SH-SY5Y (cell line): ENCODE measurements around the gene CFAP65.

Experiments
- GATA2 ChIP-seq: IDR thresholded peaks from 2 replicates; pipeline ENCODE4 v1.6.1; 2011; ENCODE audit warnings: mild to moderate bottlenecking, low read depth, low read length
- GATA3 ChIP-seq: IDR thresholded peaks from 2 replicates; pipeline ENCODE4 v1.6.1; 2011; ENCODE audit warnings: low read depth, mild to moderate bottlenecking, low read length, moderate library complexity

CFAP65 gene

DNA sequence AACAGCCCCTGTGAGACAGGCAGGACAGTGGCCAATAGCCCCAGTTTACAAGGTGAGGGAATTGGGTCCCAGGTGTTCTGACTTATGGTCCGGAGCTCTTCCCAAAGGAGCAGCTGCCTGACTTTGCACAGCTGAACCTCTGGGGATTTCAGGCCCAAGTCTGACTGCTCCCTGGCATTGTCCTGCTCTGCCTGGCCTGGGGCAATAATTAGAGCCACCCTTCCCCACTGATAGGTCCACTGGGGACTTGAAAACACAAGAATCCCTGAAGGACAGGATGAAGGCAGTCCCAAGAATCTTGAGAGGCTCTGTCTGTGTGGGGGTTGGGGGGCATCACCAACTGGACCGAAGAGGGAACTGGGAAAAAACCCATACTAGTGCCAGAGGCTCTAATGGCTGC, 52.7 kb downstream of the CFAP65 start:
- TF ChIP-seq GATA2 (no peak), GATA3 (no peak)

DNA sequence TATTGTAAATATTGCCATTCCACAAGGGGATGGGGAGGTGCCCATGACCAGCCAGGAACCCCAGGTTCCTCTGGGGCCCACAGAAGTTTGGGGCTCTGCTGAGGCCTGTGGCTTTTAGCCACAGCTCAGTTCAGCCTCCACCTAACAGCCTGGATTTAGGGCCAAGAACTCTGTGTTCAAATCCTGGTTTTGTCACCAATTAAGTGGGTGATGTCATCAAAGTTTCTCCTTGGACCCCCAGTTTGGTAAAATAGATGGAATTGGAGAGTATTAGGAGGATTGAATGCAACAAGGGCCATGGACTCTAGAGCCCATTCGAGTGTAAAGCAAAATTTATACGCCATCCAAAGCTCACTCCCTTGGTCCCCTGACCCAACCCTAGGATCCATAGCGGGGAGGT, 53.2 kb downstream of the CFAP65 start:
- TF ChIP-seq GATA3 (no peak), GATA2 (no peak)

DNA sequence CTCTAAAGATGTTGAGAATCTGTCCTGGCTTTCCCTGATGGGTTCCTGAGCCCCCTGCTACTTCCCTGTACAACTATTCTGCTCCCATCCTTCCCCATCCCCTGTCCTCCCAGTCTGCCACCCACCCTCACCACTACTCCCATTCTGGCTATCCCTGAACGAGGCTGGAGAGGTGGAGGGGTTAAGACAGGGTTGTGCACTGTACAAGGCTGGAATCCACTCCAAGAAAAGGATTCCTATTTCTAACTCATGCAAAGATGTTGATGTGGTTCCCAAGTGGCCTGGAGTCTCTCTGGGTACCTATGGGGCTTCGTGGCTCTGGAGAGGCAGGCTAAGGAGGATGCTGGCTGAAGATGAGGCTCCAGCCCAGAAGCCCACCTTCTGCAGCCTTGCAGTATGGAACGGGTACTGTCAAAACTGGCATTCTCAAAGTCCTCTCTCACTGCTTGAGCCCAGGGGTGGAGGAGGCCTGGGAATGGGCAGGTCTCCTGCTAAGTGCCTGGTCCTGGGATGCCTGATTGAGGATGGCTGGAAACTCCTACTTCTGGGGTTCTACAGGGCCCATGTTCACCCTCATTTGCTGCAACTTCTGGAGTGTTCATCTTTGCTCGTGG, 55.1 kb downstream of the CFAP65 start:
- TF ChIP-seq GATA2 (no peak), GATA3 (no peak)

DNA sequence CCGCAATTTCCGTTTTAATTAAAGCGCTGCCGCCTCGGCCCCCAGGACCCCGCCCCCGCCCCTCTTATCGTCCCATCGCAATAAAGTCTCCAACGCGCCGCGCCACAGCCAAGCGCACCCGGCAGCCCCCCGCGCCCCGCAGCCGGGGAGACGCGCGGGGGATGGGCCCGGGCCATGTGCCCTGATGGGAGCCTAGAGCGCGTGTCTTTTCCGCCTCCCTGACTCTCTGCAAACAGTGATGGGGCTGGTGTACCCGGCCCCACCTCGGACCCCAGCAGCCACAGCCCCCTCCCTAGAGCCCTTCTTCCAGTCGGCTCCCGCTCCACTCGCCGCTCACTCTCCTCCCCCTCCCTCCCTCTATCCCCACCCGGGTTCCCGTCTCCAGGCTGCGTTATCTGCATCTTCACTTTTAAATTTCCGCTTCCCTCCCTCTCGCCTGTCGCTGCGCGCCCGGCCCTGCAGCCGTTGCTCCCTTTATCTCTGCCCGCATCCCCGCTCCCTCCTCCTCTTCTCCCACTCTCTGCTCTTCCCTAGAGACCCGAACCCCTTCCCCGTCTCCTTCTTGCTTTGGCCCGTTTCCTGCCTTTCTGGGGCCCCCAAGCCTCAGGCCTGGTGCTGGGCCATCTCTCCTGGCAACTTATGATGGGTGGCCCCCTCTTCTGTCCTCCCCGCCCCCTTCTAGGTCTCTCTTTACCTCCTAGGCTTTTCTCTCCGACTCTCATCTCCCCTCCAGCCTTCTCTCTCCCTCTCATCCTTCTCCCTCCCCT, 55.8 kb downstream of the CFAP65 start:
- TF ChIP-seq GATA3 (no peak), GATA2 (peak; percentile 87)

DNA sequence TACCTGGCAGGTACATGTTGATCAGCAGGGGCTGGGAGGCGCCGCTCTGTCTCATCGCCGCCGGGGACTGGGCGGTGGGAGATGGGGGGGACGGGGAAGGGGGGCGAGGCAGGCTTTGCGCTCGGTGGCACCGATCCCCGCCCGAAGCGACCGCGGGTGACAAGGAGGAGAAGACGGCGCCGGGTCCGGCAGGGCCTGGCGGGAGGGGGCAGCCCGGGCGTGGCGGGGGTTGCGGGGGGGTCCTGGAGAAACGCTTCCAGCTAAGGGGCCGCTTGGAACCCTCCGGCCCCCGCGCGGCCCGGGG, 56.3 kb downstream of the CFAP65 start, which contains the start of gene FEV:
Gene FEV, minus strand, starts transcription at position 164 of the 304 bp plus-strand sequence. Its CDS starts 109 bp downstream, at position 55.
- no peak for TF ChIP-seq GATA3
- TF ChIP-seq GATA2 = no peak

DNA sequence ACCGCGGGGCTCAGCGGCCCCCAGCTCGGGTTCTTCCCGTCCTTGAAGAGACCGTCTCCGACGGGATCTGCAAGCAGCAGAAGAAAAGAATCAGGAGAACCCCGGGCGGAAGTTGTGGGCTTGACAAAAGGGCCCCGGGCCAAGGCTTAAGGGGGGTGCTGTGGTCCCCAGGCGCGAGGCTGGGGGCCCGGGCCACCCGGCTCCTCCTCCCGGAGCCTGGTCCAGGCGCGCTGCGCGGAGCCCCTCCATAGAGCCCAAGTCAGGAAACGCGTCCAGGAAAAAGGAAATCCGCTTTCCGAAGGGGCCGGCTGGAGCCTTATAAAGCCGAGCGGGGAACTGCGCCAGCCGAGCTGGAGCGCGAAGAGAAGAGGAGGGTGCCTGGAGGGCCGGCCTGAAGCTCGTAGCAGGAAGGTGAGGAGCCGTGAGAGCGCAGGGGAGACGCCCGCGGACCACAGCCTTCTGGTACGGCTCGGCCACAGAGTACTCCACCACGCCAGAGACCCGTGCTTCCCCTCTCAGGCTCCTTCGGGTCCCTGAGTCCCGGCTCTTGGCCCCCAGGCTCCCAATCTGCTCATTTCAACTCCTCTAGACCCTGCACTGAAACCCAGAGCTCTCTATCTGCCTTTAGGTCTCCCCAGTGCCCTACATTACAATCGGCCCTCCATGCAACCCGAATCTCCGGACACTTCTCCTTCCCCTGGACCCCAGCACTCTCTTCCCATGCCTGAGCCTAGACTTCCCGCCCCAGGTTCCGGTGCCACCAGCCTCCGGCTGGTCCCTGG, 56.9 kb downstream of the CFAP65 start:
- no peak; the same call in 1 of the 2 replicates for TF ChIP-seq GATA2
- TF ChIP-seq GATA3 = no peak

GRCh38 chr2:218983934-218984238, 57.4 kb downstream of the CFAP65 start:
- TF ChIP-seq GATA2 (no peak), GATA3 (no peak)

- TF ChIP-seq GATA3 (no peak), GATA2 (no peak)
Observed at GRCh38 chr2:218983263-218983933, 57.9 kb downstream of the CFAP65 start.

GRCh38 chr2:218982586-218983262, 58.6 kb downstream of the CFAP65 start:
- no peak for TF ChIP-seq GATA2
- TF ChIP-seq GATA3 = no peak

DNA sequence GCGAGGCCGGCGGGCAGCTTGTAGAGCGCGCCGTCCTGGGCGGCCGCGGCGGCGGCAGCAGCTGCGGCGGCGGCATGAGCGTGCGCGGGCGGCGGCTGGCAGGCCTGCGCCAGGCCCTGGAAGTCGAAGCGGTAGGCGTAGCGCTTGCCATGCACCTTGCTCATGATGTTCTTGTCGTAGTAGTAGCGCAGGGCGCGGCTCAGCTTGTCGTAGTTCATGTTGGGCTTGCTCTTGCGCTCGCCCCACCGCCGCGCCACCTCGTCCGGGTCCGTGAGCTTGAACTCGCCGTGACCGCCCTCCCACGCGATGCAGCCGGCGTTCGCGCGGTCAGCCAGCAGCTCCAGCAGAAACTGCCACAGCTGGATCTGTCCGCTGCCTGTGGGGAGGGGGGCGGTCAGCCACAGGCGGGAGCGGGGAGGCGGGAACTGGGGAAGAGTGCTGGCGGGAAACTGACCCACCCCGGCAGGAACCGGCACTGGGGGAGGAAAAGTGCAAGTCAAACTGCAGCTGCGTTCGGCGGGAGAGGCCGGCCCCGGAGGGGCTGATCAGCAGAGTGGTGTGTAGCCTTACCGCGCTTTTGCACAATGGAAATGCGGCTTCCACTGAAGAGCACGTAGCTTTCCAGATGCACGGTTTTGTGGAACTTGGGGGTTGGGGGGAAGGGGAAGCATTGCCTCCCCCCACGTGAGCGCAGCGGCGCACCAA, 59.3 kb downstream of the CFAP65 start:
- TF ChIP-seq GATA2 (no peak), GATA3 (no peak)

- no peak for TF ChIP-seq GATA2
- TF ChIP-seq GATA3 = no peak
Observed at GRCh38 chr2:218981390-218981880, 59.9 kb downstream of the CFAP65 start.

- TF ChIP-seq GATA2 (no peak), GATA3 (no peak)
Observed at GRCh38 chr2:218980735-218981389, 60.5 kb downstream of the CFAP65 start.
